Right cardiac atrium (tissue), 5 donors: ENCODE data around the gene SATB2. TPM values are rescaled to one million over a fixed set of nuclear protein-coding genes. Genes with fewer than 3 reads are reported as not detected.

Source experiments
- ATAC-seq, 2 donors: fragments of 200-7000 bp; cut with Tn5 transposase; one replicate each; pipeline versions ENCODE4 v1.8.0 to v1.9.1; 2020; ENCODE audit warnings: moderate library complexity in 2 of 2, mild to moderate bottlenecking in 1 of 2
- DNase-seq, 3 donors: peaks; one replicate each; pipeline ENCODE4 v3.0.0-alpha.2; 2020
- H3K27ac ChIP-seq: one replicate; pipeline ENCODE4 v1.5.1; 2013; ENCODE audit warnings: mild to moderate bottlenecking, low read length, control low read depth, moderate library complexity
- H3K27me3 ChIP-seq: one replicate; pipeline ENCODE4 v1.6.1; 2013; ENCODE audit not compliant: control insufficient read depth, insufficient read depth
- H3K4me1 ChIP-seq: one replicate; pipeline ENCODE4 v1.6.1; 2013; ENCODE audit warnings: low read length; ENCODE audit not compliant: control insufficient read depth, insufficient read depth
- H3K4me3 ChIP-seq: one replicate; pipeline ENCODE4 v1.5.1; 2013; ENCODE audit warnings: low read length, control low read depth
- H3K9me3 ChIP-seq: one replicate; pipeline ENCODE4 v1.6.1; 2013; ENCODE audit warnings: low read length; ENCODE audit not compliant: control insufficient read depth
- WGBS: extraction: QIAGEN DNeasy Blood & Tissue Kit; methylation state at CpG from one replicate; pipeline ENCODE4 v1.1.7; 2013; 5-methylcytosine and 5-hydroxymethylcytosine counted together
- intact Hi-C, 4 donors: fragments of 100-400 bp; cut with DNase I; formaldehyde crosslinking; loops; one replicate each; pipeline versions ENCODE4 v1.11.0 to v1.14.0; 2022 to 2023
- polyA plus RNA-seq: library from polyadenylated mRNA; stranded (reverse); fragments of 200-250 nt; gene quantifications from one replicate; pipeline ENCODE4 v1.2.3, GENCODE V29; 2013
- total RNA-seq, 4 donors: library from RNA; stranded (reverse); fragmentation: NEBNext Ultra II Directional; extraction: Animal tissue kit (Norgen Biotek cat#: 25700); gene quantifications; one replicate each; pipeline ENCODE4 v1.2.1, GENCODE V29; 2021
- donor health status: healthy with polysubstance abuse.
- donor health status: DM: no; HTN: yes; CAD: no.
- donor health status: DM: no; HTN: no; CAD: no.
- donor health status: DM: no; HTN: yes; CAD: no; lungs with severe emphysema.
- donor health status: DM: yes; HTN: yes; CAD: no.

The SATB2 gene
- total and polyA plus RNA-seq, 5 donors = 0.75 to 2.2 (median 1.7) TPM

GRCh38 chr2:199383021-199383420 lies 74.7 kb downstream of the SATB2 start:
- H3K4me1 ChIP-seq = no peaks in the 10 kb centered on the region
- no peak overlapping the region for H3K4me3 ChIP-seq
- intact Hi-C loops = no loop called here
- H3K27ac ChIP-seq = no peak overlapping the region
- WGBS = 64% methylated on average over 4 of the region's 4 CpGs
- no peaks in the 10 kb centered on the region for H3K27me3 ChIP-seq
- no peaks in the 10 kb centered on the region for H3K9me3 ChIP-seq
- ATAC-seq = no peak
- no peak for DNase-seq

- Histone ChIP-seq H3K9me3 (no peaks in the 10 kb centered on the region), H3K27ac (no peak overlapping the region), H3K4me1 (no peaks in the 10 kb centered on the region), H3K27me3 (no peaks in the 10 kb centered on the region), H3K4me3 (no peak overlapping the region)
- no peak for ATAC-seq
- no peak for DNase-seq
- 43% methylated on average over 6 of the region's 6 CpGs for WGBS
- intact Hi-C loops = no loop called here
Measured at GRCh38 chr2:199382091-199382490, 75.6 kb downstream of the SATB2 start.

GRCh38 chr2:199381531-199381930 lies 76.2 kb downstream of the SATB2 start:
- no peak overlapping the region for H3K4me3 ChIP-seq
- intact Hi-C loops = no loop called here
- H3K9me3 ChIP-seq = no peaks in the 10 kb centered on the region
- 70% methylated on average over 6 of the region's 6 CpGs for WGBS
- H3K4me1 ChIP-seq = no peaks in the 10 kb centered on the region
- ATAC-seq (no peak), DNase-seq (no peak)
- no peaks in the 10 kb centered on the region for H3K27me3 ChIP-seq
- H3K27ac ChIP-seq = no peak overlapping the region

- Histone ChIP-seq H3K4me1 (no peaks in the 10 kb centered on the region), H3K4me3 (no peak overlapping the region), H3K27ac (no peak overlapping the region), H3K27me3 (no peaks in the 10 kb centered on the region), H3K9me3 (no peaks in the 10 kb centered on the region)
- 95% methylated on average over 2 of the region's 2 CpGs for WGBS
- intact Hi-C loops = no loop called here
- ATAC-seq (no peak), DNase-seq (no peak)
Measured at GRCh38 chr2:199378948-199379650, 78.6 kb downstream of the SATB2 start.

DNA sequence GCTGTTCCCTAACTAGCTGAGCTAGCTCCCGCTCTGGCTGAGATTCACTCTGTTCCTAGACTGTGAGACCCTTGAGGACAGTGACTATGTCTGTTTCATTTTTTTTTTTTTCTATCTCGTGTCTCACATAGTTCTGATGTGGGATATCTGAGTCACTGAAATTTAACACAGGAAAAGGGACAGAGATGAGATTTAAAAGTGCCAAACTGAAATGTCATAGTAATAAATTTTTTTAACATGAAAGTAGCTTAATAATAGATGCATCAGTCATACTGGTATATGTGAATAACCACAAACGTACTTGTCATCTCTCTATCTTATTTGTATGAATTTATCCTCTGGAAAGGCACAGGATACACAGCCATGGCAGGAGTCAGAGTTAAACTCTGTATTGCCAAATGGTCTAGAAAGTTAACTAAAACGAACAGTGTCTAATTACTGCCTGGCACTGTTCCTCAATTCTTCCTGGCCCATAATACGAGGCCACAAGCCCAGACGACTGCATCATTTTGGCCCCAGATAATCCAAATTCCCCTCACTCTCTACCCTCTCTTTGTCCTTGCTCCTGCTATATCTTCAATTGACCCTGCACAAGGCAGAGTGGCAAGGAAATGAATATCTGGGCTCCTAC lies 87.5 kb downstream of the SATB2 start:
- no peak for ATAC-seq
- intact Hi-C loops = no loop called here
- Histone ChIP-seq H3K27ac (no peak overlapping the region), H3K4me1 (no peaks in the 10 kb centered on the region), H3K27me3 (no peaks in the 10 kb centered on the region), H3K9me3 (no peaks in the 10 kb centered on the region), H3K4me3 (no peak overlapping the region)
- no peak for DNase-seq
- 61% methylated on average over 6 of the region's 6 CpGs for whole genome bisulfite sequencing

DNA sequence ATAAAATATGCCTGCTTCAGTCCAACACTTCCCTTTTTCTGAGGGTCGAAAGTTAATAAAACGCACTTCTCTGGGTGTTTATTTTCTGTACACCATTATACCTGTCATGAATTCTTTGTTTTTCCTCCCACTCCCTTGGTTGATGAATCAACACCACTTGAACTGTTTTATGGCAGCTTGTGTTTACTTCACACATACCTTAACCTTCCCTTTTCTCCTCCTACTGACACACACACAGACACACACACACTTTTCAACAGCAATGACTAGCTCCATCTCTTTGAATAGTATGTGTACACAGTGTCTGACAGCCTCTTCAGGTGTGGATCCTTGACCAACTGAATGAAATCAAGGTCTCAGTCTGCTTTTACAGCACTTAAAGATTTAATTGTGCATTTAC lies 91.3 kb downstream of the SATB2 start:
- H3K27me3 ChIP-seq = no peaks in the 10 kb centered on the region
- 74% methylated on average over 2 of the region's 2 CpGs for WGBS
- no peak for DNase-seq
- H3K4me3 ChIP-seq = no peak overlapping the region
- H3K27ac ChIP-seq = no peak overlapping the region
- H3K9me3 ChIP-seq = no peaks in the 10 kb centered on the region
- H3K4me1 ChIP-seq = no peaks in the 10 kb centered on the region
- intact Hi-C loops = no loop called here
- no peak for ATAC-seq

- 51% methylated on average over 3 of the region's 3 CpGs for WGBS
- no peak for DNase-seq
- Histone ChIP-seq H3K27ac (no peak overlapping the region), H3K4me1 (no peaks in the 10 kb centered on the region), H3K9me3 (no peaks in the 10 kb centered on the region), H3K27me3 (no peaks in the 10 kb centered on the region), H3K4me3 (no peak overlapping the region)
- no peak for ATAC-seq
- intact Hi-C loops = no loop called here
Measured at GRCh38 chr2:199364153-199364552, 93.6 kb downstream of the SATB2 start.

DNA sequence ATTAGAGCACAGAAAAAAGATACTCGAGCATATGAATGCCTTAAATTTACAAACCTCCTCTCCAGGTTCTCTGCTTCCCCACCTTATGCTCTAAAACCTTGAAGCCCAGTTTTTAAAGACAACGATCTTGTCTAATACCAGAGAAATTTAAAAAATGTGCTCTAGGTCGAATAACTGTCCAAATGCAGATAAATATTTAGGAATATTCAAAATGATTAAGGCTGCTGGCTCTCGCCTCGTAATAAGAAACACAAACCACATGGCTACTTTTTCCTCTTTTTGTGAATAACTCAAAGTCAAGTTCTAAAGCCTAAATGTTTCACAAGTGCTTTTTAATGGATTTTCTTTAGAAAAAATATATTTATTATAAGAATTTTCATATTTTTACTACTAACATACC lies 101.3 kb downstream of the SATB2 start:
- H3K27me3 ChIP-seq = no peaks in the 10 kb centered on the region
- H3K27ac ChIP-seq = no peak overlapping the region
- intact Hi-C loops = no loop called here
- H3K4me1 ChIP-seq = no peaks in the 10 kb centered on the region
- no peak for DNase-seq
- no peaks in the 10 kb centered on the region for H3K9me3 ChIP-seq
- H3K4me3 ChIP-seq = no peak overlapping the region
- 68% methylated on average over 5 of the region's 5 CpGs for WGBS
- ATAC-seq = no peak

DNA sequence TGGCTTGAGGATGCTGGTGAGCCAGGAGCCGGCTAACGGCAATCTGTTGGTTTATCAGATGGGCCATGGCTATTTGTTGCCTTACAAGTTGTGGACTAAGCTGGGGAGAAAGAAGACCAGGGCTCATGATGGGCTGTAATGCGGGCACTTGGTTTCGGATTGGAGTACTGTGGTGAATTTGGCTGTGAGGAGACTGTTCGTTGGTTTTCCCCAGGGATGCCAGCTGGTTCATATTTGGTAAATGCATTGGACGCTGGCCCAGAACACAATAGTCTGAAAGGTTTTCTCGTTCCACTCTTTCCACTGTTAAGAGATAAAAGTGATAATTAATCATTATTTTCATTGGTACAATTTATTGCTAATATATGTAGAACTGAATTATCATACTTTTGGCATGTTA lies 108.9 kb downstream of the SATB2 start:
- Histone ChIP-seq H3K4me1 (no peaks in the 10 kb centered on the region), H3K27ac (no peak overlapping the region), H3K27me3 (no peaks in the 10 kb centered on the region), H3K9me3 (no peaks in the 10 kb centered on the region), H3K4me3 (no peak overlapping the region)
- intact Hi-C loops = no loop called here
- no peak for ATAC-seq
- no peak for DNase-seq
- 85% methylated on average over 7 of the region's 7 CpGs for WGBS

- no peaks in the 10 kb centered on the region for H3K4me1 ChIP-seq
- H3K9me3 ChIP-seq = no peaks in the 10 kb centered on the region
- H3K27me3 ChIP-seq = no peaks in the 10 kb centered on the region
- DNase-seq (no peak), ATAC-seq (no peak)
- H3K4me3 ChIP-seq = no peak overlapping the region
- WGBS = 88% methylated on average over 2 of the region's 2 CpGs
- no peak overlapping the region for H3K27ac ChIP-seq
- intact Hi-C loops = no loop called here
Measured at GRCh38 chr2:199344012-199344411, 113.7 kb downstream of the SATB2 start.

- no peak for DNase-seq
Measured at GRCh38 chr2:199342334-199342733, 115.4 kb downstream of the SATB2 start.

More at GRCh38 chr2:199342334-199342733, 115.4 kb downstream of the SATB2 start:
- Histone ChIP-seq H3K27ac (no peak overlapping the region), H3K4me1 (no peaks in the 10 kb centered on the region), H3K9me3 (no peaks in the 10 kb centered on the region), H3K27me3 (no peaks in the 10 kb centered on the region), H3K4me3 (no peak overlapping the region)
- intact Hi-C loops = no loop called here
- ATAC-seq = no peak
- 57% methylated on average over 1 of the region's 1 CpG for WGBS
